H1 (cell line): ENCODE data around the gene FHIT. TPM values are rescaled to one million over a fixed set of nuclear protein-coding genes. Genes with fewer than 3 reads are reported as not detected.

ENCODE experiments used
- CTCF ChIA-PET: fragments of 300-600 bp; sonication (Branson Sonifier 250); formaldehyde crosslinking; loops from one replicate; lab custom pipeline; 2021; ENCODE audit not compliant: partially characterized antibody; lab: Charles Lee
- POLR2A ChIA-PET: fragments of 300-600 bp; sonication (Branson Sonifier 250); formaldehyde crosslinking; loops from one replicate; lab custom pipeline; 2021; ENCODE audit warnings: inconsistent platforms; ENCODE audit not compliant: partially characterized antibody; lab: Charles Lee
- DNase-seq, 2 experiments: peaks; one replicate each; pipeline versions ENCODE4 v3.0.0 to v3.0.0-alpha.2; 2010 to 2022; ENCODE audit warnings: low spot score in 2 of 2, low read depth in 1 of 2, mixed read lengths in 1 of 2
- FAIRE-seq: peaks from 2 replicates; lab custom pipeline; 2011; peaks lifted over from hg19 to GRCh38; lab: Jason Lieb, UNC
- H2AFZ ChIP-seq: 2 replicates; pipeline ENCODE4 v1.8.1; 2012; ENCODE audit warnings: low read length, inconsistent platforms
- H2AK5ac ChIP-seq: 2 replicates; pipeline ENCODE4 v1.6.1; 2013; ENCODE audit warnings: low read depth, low read length
- H2BK120ac ChIP-seq: replicated peaks from 2 replicates; pipeline ENCODE3; 2013; ENCODE audit warnings: low read depth, low read length, inconsistent platforms
- H2BK12ac ChIP-seq: 2 replicates; pipeline ENCODE4 v1.6.1; 2013; ENCODE audit warnings: low read depth, low read length
- H2BK15ac ChIP-seq: 2 replicates; pipeline ENCODE4 v1.6.1; 2013; ENCODE audit warnings: low read length
- H2BK20ac ChIP-seq: 2 replicates; pipeline ENCODE4 v1.6.1; 2013; ENCODE audit warnings: low read length
- H2BK5ac ChIP-seq: 2 replicates; pipeline ENCODE4 v1.6.1; 2013; ENCODE audit warnings: low read depth, low read length
- H3K14ac ChIP-seq: 2 replicates; pipeline ENCODE4 v1.6.1; 2013; ENCODE audit warnings: inconsistent platforms; ENCODE audit not compliant: insufficient read length
- H3K18ac ChIP-seq: 2 replicates; pipeline ENCODE4 v1.6.1; 2013; ENCODE audit warnings: low read length; ENCODE audit errors: extremely low read depth
- H3K23ac ChIP-seq: 2 replicates; pipeline ENCODE4 v1.6.1; 2013; ENCODE audit warnings: inconsistent platforms; ENCODE audit not compliant: insufficient read length
- H3K23me2 ChIP-seq: 2 replicates; pipeline ENCODE4 v1.6.1; 2013; ENCODE audit warnings: low read depth, low read length
- H3K27ac ChIP-seq: 2 replicates; pipeline ENCODE4 v1.6.1; 2011; ENCODE audit warnings: low read depth, low read length, inconsistent platforms
- H3K27me3 ChIP-seq, 4 experiments: replicated peaks in 1 of 4; 1 replicate in 1 of 4; 2 replicates in 3 of 4; pipeline versions ENCODE4 v1.6.1 to v1.8.1; 2011 to 2013; ENCODE audit warnings: low read length in 3 of 4, mild to moderate bottlenecking in 3 of 4, inconsistent platforms in 2 of 4, mixed read lengths in 2 of 4, moderate library complexity in 1 of 4; ENCODE audit not compliant: control insufficient read depth in 3 of 4, insufficient read depth in 3 of 4; ENCODE audit errors: extremely low read depth in 1 of 4
- H3K36me3 ChIP-seq, 4 experiments: 2 replicates each; pipeline versions ENCODE4 v1.6.1 to v1.8.1; 2011 to 2013; ENCODE audit warnings: mild to moderate bottlenecking in 4 of 4, low read length in 3 of 4, moderate library complexity in 2 of 4, control low read depth in 1 of 4, inconsistent platforms in 1 of 4; ENCODE audit not compliant: insufficient read depth in 4 of 4, control insufficient read depth in 2 of 4
- H3K4ac ChIP-seq: replicated peaks from 2 replicates; pipeline ENCODE3; 2013; ENCODE audit warnings: low read length, low read depth, mixed read lengths, inconsistent platforms; ENCODE audit not compliant: insufficient read length
- H3K4me1 ChIP-seq, 4 experiments: replicated peaks in 1 of 4; 1 replicate in 1 of 4; 2 replicates in 3 of 4; pipeline versions ENCODE4 v1.6.1 to v1.8.1; 2011 to 2013; ENCODE audit warnings: low read length in 3 of 4, inconsistent platforms in 2 of 4, mixed read lengths in 1 of 4; ENCODE audit not compliant: insufficient read depth in 4 of 4, control insufficient read depth in 3 of 4
- H3K4me2 ChIP-seq, 2 experiments: 2 replicates each; pipeline versions ENCODE4 v1.6.1 to v1.8.1; 2011 to 2013; ENCODE audit warnings: low read depth in 2 of 2, low read length in 2 of 2, control low read depth in 1 of 2, inconsistent platforms in 1 of 2, mild to moderate bottlenecking in 1 of 2; ENCODE audit not compliant: insufficient read depth in 1 of 2
- H3K4me3 ChIP-seq, 4 experiments: fragments of 200-600, 300-600 bp in 1 of 4; sonication (generic), shearing (Covaris generic), sonication (Bioruptor Twin) in 1 of 4; 2 replicates each; pipeline versions ENCODE4 v1.5.1 to v1.8.1; 2011 to 2016; ENCODE audit warnings: low read length in 4 of 4, low read depth in 3 of 4, control low read depth in 2 of 4, inconsistent platforms in 2 of 4, mild to moderate bottlenecking in 2 of 4, mixed read lengths in 1 of 4, moderate library complexity in 1 of 4; ENCODE audit not compliant: insufficient read depth in 2 of 4; ENCODE audit errors: extremely low read depth in 1 of 4
- H3K56ac ChIP-seq: replicated peaks from 2 replicates; pipeline ENCODE3; 2013; ENCODE audit warnings: low read depth, mild to moderate bottlenecking, mixed read lengths, low read length, inconsistent platforms; ENCODE audit not compliant: insufficient read length
- H3K79me1 ChIP-seq: 2 replicates; pipeline ENCODE4 v1.6.1; 2013; ENCODE audit warnings: low read depth, low read length, control low read depth
- H3K79me2 ChIP-seq, 2 experiments: 2 replicates each; pipeline versions ENCODE4 v1.6.1 to v1.8.1; 2012 to 2013; ENCODE audit warnings: low read length in 2 of 2, mild to moderate bottlenecking in 2 of 2, inconsistent platforms in 1 of 2; ENCODE audit not compliant: insufficient read depth in 2 of 2, control insufficient read depth in 1 of 2
- H3K9ac ChIP-seq, 4 experiments: replicated peaks in 1 of 4; 1 replicate in 1 of 4; 2 replicates in 3 of 4; pipeline versions ENCODE4 v1.6.1 to v1.8.1; 2011 to 2013; ENCODE audit warnings: low read depth in 3 of 4, low read length in 3 of 4, control low read depth in 2 of 4, mild to moderate bottlenecking in 2 of 4, moderate library complexity in 2 of 4, inconsistent platforms in 1 of 4; ENCODE audit errors: extremely low read depth in 1 of 4
- H3K9me3 ChIP-seq, 2 experiments: 2 replicates each; pipeline versions ENCODE4 v1.6.1 to v1.8.1; 2012 to 2013; ENCODE audit warnings: mild to moderate bottlenecking in 2 of 2, moderate library complexity in 2 of 2, control low read depth in 1 of 2, inconsistent platforms in 1 of 2, low read depth in 1 of 2, low read length in 1 of 2, mixed read lengths in 1 of 2; ENCODE audit not compliant: insufficient read depth in 2 of 2
- H4K20me1 ChIP-seq, 2 experiments: replicated peaks in 1 of 2; 2 replicates each; pipeline versions ENCODE3 to v1.8.1; 2011 to 2013; ENCODE audit warnings: inconsistent platforms in 2 of 2, low read length in 2 of 2, mild to moderate bottlenecking in 1 of 2; ENCODE audit not compliant: insufficient read depth in 2 of 2, control insufficient read depth in 1 of 2
- H4K5ac ChIP-seq: 2 replicates; pipeline ENCODE4 v1.6.1; 2013; ENCODE audit warnings: low read length, low read depth, mixed read lengths, inconsistent platforms; ENCODE audit not compliant: insufficient read length
- H4K8ac ChIP-seq: 2 replicates; pipeline ENCODE4 v1.8.0; 2013; ENCODE audit warnings: mild to moderate bottlenecking, moderate library complexity, low read length, inconsistent platforms; ENCODE audit not compliant: insufficient read depth; ENCODE audit errors: extremely low read depth
- H4K91ac ChIP-seq: replicated peaks from 2 replicates; pipeline ENCODE3; 2013; ENCODE audit warnings: low read length, mixed read lengths, inconsistent platforms; ENCODE audit not compliant: insufficient read length
- CTCF ChIP-seq, 3 experiments: IDR thresholded peaks; 1 replicate in 2 of 3; 2 replicates in 1 of 3; pipeline versions ENCODE4 v1.5.1 to v1.6.1; 2011; ENCODE audit warnings: low read length in 3 of 3, mild to moderate bottlenecking in 3 of 3, inconsistent platforms in 2 of 3, low read depth in 1 of 3, moderate library complexity in 1 of 3; ENCODE audit not compliant: insufficient read depth in 1 of 3; ENCODE audit errors: control extremely low read depth in 1 of 3
- SP2 ChIP-seq: IDR thresholded peaks from 2 replicates; pipeline ENCODE4 v1.6.1; 2012; ENCODE audit warnings: mild to moderate bottlenecking, low read length, inconsistent platforms
- WGBS, 2 experiments: shearing (Covaris generic) in 1 of 2; methylation state at CpG; one replicate each; pipeline versions ENCODE4 v1.1.6 to v1.1.7; 2013 to 2015; ENCODE audit warnings: low lambda C conversion rate in 2 of 2, mixed read lengths in 2 of 2, inconsistent platforms in 1 of 2, low coverage in 1 of 2, missing lambda C conversion rate in 1 of 2; ENCODE audit not compliant: insufficient replicate concordance in 2 of 2, insufficient coverage in 1 of 2, insufficient read length in 1 of 2; ENCODE audit errors: extremely low coverage in 1 of 2, missing lambda C conversion rate in 1 of 2; 5-methylcytosine and 5-hydroxymethylcytosine counted together
- polyA plus RNA-seq, 7 experiments: library from polyadenylated mRNA; depleted of rRNA in 3 of 7; stranded (reverse) in 5 of 7; unstranded in 2 of 7; fragments of >200 nt in 5 of 7; fragments of 200-250 nt in 2 of 7; gene quantifications; 1 replicate in 5 of 7; 2 replicates in 1 of 7; 4 replicates in 1 of 7; pipeline versions ENCODE4 v1.2.1 to v1.2.3, GENCODE V29; 2011 to 2013; ENCODE audit warnings: missing spikeins in 2 of 7, mixed read lengths in 2 of 7
- total RNA-seq: library from RNA; stranded (reverse); fragmentation: NEBNext Ultra II Directional; extraction: Animal tissue kit (Norgen Biotek cat#: 25700); gene quantifications from 2 replicates; pipeline ENCODE4 v1.2.1, GENCODE V29; 2021

FHIT gene
- total and polyA plus RNA-seq, 2 of the 8 experiments (the other 6 are each of a cell fraction or from before 2014, with no cell fraction given) = 1.2 to 3.2 TPM

- no peak overlapping the region for H3K4ac ChIP-seq
- no peak for TF ChIP-seq CTCF (IDR thresholded peaks at IDR 0.05; ENCODE audit: control extremely low read depth in 1 of 3, insufficient read depth in 1 of 3, low read depth in 1 of 3, low read length in 3 of 3)
- no peak for TF ChIP-seq SP2
- TF ChIP-seq, all 59 proteins: peak for 0
- Histone ChIP-seq H2AFZ (no peak overlapping the region), H4K91ac (no peak overlapping the region), H4K20me1 (no peaks in the 10 kb centered on the region), H3K9ac (no peak overlapping the region), H3K18ac (no peak overlapping the region), H3K4me3 (no peak overlapping the region), H3K23me2 (no peaks in the 10 kb centered on the region), H3K23ac (no peak overlapping the region), H3K27me3 (no peaks in the 10 kb centered on the region), H3K79me1 (no peaks in the 10 kb centered on the region), H2BK120ac (no peak overlapping the region), H3K14ac (no peak overlapping the region), H3K4me1 (no peaks in the 10 kb centered on the region), H3K27ac (no peak overlapping the region), H2AK5ac (no peak overlapping the region), H3K79me2 (no peaks in the 10 kb centered on the region), H3K4me2 (no peak overlapping the region), H3K56ac (no peak overlapping the region), H3K9me3 (no peaks in the 10 kb centered on the region), H2BK20ac (no peak overlapping the region), H3K36me3 (no peaks in the 10 kb centered on the region), H4K5ac (no peak overlapping the region), H4K8ac (no peak overlapping the region), H2BK15ac (no peak overlapping the region), H2BK12ac (no peak overlapping the region), H2BK5ac (no peak overlapping the region)
- WGBS, 2 experiments = 87% methylated on average over 3 of the region's 3 CpGs; no CpG with 5 or more reads in 1 of the 2 experiments
- ChIA-PET POLR2A (no interaction called here), CTCF (no interaction called here)
- DNase-seq (no peak), FAIRE-seq (no peak)
Observed at GRCh38 chr3:59832702-59833101, 1418.5 kb downstream of the FHIT start.
